NCI-H524 (cell line): ENCODE data around the gene RSPH6A.
"Not testable (repeated sequence)": the region's sequence is repeated elsewhere in the genome, so short reads cannot be mapped to it uniquely, and the experiment has no call there.

Experiments used
- DNase-seq, 2 experiments: peaks; one replicate each; lab custom pipeline; 2025; lab: John Stamatoyannopoulos, UW

RSPH6A gene

DNA sequence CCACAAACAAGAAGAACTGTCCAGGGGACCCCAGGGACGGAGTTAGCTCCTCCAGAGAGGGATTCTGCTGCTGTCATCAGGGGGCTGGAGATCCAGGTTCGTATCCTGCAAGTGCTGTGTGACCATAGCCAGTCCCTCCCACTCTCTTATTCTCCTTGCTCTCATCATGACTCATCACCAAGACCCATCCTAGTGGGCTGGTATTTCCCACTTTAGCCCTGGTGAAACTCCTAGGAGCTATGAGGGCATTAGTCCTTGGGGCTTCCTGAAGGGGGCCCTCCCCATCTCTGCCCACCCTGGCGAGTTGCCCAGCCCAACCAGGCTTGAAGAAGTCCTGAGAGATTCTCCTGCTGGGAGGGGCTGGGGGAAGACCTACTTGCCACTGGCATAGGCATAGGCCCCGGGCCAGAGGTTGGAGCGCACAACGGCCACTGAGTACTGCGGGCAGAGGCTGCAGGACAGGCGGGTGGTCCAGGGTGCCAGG is 15.0 kb downstream of the RSPH6A start:
- no peak for DNase-seq

DNA sequence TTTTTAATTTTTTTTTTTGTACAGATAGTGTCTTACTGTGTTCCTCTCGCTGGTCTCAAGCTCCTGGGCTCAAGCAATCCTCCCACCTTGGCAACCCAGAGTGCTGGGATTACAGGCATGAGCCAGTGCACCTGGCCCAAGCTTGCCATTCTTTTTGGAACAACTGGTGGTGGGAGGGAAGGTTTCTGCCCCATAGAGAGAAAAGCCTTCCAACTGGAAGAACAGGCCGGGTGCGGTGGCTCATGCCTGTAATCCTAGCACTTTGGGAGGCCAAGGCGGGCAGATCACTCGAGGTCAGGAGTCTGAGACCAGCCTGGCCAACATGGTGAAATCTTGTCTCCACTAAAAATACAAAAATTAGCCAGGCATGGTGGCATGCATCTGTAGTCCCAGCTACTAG is 15.6 kb downstream of the RSPH6A start:
- not testable (repeated sequence) for DNase-seq

DNA sequence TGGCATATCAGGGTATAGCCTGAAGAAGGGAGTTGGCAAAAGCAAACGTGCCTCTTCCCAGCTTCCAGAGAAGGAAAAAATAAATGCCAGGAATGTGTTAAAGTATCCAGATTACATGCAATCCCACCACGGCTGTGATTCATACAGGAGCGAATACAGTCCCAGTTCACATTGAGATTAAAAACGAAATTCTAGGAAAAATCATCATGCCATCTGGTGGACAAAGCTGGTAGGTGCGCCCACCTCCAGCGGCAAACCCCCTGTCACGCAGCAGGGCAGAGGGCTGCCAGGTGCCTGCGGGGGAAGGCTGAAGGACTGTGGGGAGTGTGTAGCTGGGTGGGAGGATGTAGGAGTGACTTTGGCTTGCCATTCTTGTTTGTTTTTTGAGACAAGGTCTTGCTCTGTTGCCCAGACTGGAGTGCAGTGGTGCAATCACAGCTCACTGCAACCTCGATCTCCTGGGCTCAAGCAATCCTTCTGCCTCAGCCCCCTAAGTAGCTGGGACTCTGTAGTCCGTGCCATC is 16.1 kb downstream of the RSPH6A start:
- peak in 1 of 2 experiments; percentile 52 for DNase-seq

DNA sequence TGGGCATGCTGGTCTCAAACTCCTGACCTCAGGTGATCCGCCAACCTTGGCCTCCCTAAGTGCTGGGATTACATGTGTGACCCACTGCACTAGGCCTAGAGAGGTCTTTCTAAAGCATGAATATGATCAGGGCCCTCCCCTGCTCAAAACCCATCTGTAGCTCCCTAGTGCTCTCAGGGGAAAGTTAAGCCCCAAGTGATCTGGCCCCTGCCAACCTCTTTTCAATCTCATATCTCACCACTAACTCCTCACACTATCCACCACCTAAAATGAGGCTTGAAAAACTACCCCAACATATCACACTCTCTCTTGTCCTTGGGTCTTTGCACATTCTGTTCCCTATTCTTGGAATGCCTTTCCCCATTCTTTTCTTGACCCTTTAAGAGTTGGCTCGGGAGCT is 20.5 kb downstream of the RSPH6A start:
- no peak for DNase-seq

- DNase-seq, result no peak
Measured at GRCh38 chr19:45793876-45794275, 21.2 kb downstream of the RSPH6A start.

DNA sequence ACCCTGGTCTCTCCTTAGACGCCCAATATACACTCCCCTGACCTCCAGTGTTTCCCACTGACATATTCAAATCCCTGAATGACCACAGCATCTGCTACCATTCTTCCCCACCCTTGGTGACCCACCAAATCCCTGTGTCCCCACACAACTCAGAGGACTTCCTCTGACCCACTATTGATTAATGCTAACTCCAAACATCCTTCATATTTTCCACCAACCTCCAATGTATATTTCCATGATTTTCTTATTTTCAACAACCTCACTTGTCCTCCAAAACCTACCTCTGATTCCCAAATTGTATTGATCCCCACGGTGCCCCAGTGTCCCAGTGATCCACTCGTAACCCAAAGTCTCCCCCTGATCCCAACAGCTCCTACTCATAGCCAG is 21.9 kb downstream of the RSPH6A start:
- no peak for DNase-seq

DNA sequence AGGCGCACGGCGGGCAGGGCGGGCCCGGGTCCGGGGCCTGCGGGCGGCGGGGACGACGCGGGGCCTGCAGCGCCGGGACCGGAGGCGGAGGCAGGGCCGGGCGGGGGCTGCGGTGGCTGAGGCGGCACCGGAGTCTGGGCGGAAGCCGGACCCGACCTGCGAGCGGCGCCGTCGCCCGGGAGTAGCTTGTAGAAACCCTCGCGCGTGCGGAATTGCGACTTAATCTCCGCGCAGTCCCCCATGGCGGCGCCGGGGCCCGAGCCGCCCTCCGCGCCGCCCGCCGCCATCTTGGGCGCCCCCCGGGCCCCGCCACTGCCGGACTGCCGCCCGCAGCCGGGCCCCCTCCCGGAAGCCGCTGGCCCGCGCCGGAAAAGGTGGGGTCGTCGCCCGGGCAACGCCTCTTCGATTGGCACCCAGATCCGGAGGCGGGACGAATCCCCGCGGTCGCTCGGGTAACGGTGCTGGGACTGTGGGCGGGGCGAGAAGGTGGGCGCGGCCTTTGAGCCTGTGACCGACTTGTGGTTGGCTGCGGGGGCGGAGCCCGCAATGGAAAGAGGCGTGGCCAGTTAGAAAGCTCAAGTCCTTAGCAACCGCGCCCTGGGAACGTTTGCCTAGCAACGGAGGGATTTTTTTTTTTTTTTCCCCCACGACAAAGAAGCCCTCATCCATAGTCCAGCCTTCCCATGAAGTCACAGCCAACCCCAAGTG is 22.5 kb downstream of the RSPH6A start, which contains the start of gene DMWD:
Gene DMWD, minus strand, starts transcription at position 376 of the 708 bp plus-strand sequence. Its CDS starts 89 bp downstream, at position 287.
- DNase-seq, result peak; percentile 94 to 96

DNA sequence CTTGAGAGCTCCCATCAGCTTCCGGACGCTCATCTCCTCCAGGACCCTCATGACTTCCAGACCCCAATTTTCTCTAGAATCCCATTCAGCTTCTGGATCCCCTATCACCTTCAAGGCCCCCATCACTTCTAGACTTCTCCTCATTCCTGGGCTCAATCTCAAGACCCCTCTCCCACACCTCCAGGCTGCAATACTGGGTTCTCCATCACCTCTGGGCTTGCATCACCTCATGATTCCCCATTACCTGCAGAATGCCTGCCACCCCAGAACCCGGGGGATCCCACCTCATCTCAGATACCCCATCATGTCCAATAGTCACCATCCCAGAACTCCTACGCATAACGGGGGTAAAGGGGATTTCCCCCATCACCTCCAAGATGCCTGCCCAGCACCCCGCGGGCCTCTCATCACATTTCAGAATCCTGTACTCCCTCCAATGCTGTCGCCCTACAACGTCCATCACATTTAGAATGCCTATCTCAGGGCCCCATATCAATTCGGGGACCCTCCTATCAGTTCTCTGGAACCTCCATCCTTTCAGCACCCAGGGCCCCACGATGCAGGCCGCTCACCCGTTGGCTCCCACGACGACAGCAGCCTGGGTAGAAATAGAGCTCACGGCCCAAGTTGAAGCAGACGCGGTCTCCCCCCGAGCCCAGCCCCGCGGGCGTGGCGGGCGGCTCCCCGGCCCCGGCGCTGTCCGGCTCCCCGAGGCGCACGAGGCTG is 23.2 kb downstream of the RSPH6A start:
- no peak for DNase-seq

DNA sequence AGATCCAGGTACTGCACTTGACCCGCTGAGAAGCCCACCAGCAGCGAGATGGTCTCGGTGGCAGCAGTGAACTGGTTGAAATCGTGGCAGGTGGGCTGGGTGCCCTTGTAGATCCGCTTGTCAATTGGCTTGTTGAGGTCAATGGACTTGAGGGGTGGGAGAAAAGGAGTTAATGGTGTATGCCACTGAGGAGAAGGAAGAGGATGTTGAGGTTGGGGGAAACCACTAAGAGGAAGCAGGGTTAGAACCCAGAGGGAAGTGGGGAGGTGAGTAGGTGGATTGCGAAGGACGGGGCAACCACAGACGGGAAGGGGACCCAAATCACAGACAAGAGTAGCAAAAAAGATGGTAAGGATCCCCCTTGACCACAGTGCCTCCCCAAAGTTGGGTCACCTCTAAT is 24.2 kb downstream of the RSPH6A start:
- no peak for DNase-seq

- no peak for DNase-seq
Measured at GRCh38 chr19:45789035-45789786, 25.9 kb downstream of the RSPH6A start.

GRCh38 chr19:45786533-45786894 is 28.6 kb downstream of the RSPH6A start:
- DNase-seq, result no peak

DNA sequence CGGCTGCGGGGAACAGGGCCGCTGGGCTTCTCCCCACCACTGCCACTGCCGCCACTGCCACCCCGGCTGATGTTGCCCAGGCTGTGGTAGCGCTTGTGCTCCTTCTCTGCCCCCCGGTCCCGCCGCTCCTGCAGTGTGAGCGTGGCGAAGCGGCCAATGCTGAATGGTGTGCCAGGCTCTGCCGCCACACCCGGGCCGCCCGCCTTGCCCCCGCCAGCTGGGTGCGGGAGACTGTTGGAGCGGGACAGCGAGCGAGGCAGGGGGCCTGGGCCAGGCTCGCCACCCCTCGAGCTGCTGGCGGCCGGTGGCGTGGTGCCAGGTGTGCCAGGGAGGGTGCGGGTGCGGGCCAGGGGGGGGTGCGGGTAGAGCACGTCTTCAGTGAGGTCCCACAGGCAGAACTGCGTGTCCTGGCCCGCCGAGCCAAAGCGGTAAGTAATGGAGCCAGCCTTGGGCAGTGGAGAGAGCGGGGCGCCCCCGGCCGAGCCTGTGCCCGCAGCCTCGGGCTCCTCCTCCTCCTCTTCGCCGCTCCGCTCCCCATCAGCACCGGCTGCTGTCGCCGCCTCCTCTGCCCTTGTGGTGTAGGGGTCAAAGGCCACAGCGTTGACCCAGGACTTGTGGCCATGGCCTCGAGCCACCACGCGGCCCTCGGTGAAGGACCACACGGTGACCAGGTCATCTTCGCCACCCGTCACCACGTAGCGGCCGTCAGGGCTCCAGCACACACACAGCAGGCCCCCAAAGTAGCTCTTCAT is 29.2 kb downstream of the RSPH6A start:
- DNase-seq, result no peak

- DNase-seq, result peak; percentile 18 to 60
Measured at GRCh38 chr19:45785097-45785496, 30.0 kb downstream of the RSPH6A start.

DNA sequence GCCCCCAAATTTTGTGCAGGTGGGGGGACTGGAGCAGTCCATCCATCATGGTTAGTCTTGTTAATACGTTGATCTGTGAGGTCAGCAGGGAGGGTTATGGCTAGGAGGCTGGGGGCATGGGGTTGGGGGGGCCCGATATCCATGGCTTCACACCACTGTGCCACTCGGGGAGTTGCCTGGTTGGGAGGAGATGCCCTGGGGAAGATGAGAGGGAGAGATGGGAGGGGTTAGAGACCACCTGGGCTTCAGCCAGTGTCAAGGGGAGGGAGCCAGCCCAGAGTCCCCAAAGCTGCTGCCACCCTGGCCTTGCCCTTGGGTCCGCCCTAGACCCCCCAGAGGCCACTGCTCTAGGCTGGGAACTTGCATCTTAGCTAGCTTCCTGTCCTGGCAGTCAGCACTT is 31.0 kb downstream of the RSPH6A start:
- DNase-seq, result no peak

- no peak for DNase-seq
Measured at GRCh38 chr19:45782820-45783785, 32.0 kb downstream of the RSPH6A start.

- DNase-seq, result no peak
Measured at GRCh38 chr19:45782162-45782691, 32.9 kb downstream of the RSPH6A start, which contains the start of gene DMPK. Gene DMPK (minus strand): TSS chr19:45782490. CDS start chr19:45782352, 138 bp downstream.

GRCh38 chr19:45781214-45782161 is 33.6 kb downstream of the RSPH6A start:
- DNase-seq, result peak in 1 of 2 experiments; percentile 42

DNA sequence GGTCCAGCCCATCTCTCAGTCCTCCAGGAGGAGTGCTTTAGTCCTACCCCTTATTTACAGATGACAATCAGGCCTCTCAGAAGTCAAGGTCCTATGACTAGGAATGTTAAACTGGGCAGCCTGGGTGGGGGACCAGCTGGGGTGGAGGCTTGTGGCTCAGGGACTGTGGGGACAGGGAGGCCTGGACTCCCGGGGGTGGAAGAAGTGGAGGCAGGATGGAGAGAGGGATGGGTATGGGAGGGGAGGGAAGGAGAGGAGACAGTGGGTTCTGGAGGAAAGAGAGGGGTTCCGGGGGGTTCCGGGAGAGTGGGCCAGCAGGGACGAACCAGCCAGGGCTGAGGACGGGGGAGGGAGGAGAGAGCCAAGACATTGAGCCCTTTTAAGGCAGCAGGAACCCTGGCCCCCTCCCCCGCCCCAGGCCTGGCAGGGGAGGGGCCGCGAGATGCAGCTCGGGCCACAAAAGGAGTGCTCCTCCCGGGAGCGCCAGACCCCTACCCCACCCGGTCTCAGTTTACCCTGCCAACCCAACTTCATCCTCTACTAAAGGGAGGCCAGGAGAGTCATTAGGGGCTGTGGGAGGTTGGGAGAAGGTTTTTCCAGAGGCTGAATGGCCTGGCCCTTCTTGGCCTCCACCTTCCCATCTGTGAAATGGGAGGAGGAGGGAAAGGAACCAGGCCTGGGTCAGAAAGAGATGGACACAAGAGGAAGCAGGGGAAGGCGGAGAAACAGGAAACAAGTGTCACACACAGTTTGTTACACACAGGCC is 34.5 kb downstream of the RSPH6A start:
- DNase-seq, result no peak
